Stomach (tissue), 9 donors: ENCODE results near the gene MS4A18. TPM values are rescaled to one million over a fixed set of nuclear protein-coding genes. Genes with fewer than 3 reads are reported as not detected.

Experiments used
- DNase-seq, 2 donors: peaks; one replicate each; pipeline versions ENCODE4 v3.0.0 to v3.0.0-alpha.2; 2013 to 2019
- H3K27ac ChIP-seq, 5 donors: fragments of 200-600 bp in 4 of 5; sonication (generic) in 4 of 5; one replicate each; pipeline ENCODE4 v1.5.1; 2013 to 2019; ENCODE audit warnings: mild to moderate bottlenecking in 1 of 5, moderate library complexity in 1 of 5
- H3K27me3 ChIP-seq, 3 donors: fragments of 200-600 bp; sonication (generic); one replicate each; pipeline ENCODE4 v1.5.1; 2017 to 2019; ENCODE audit warnings: mixed run types in 1 of 3
- H3K36me3 ChIP-seq, 4 donors: fragments of 200-600 bp; sonication (generic); 1 replicate in 3 of 4; 2 replicates in 1 of 4; pipeline ENCODE4 v1.5.1; 2016 to 2019
- H3K4me1 ChIP-seq, 4 donors: fragments of 200-600 bp; sonication (generic); one replicate each; pipeline ENCODE4 v1.5.1; 2016 to 2019
- H3K4me3 ChIP-seq, 4 donors: fragments of 200-600 bp; sonication (generic) in 3 of 4; one replicate each; pipeline ENCODE4 v1.5.1; 2016 to 2019; ENCODE audit warnings: mild to moderate bottlenecking in 1 of 4
- H3K9me3 ChIP-seq, 4 donors: fragments of 200-600 bp; sonication (generic); one replicate each; pipeline ENCODE4 v1.5.1; 2016 to 2019
- CTCF ChIP-seq, 7 experiments: fragments of 450-650 bp in 4 of 7; fragments of 200-600 bp in 3 of 7; sonication (generic) in 3 of 7; IDR thresholded peaks; one replicate each; pipeline ENCODE4 v1.5.1; 2016 to 2019; ENCODE audit warnings: antibody characterized with exemption in 7 of 7, control low read depth in 2 of 7, mild to moderate bottlenecking in 1 of 7
- EP300 ChIP-seq: sonication (generic); formaldehyde crosslinking; IDR thresholded peaks from one replicate; pipeline ENCODE4 v1.6.1; 2017; ENCODE audit warnings: antibody characterized with exemption
- POLR2A ChIP-seq, 4 donors: fragments of 450-650 bp; IDR thresholded peaks; one replicate each; pipeline ENCODE4 v1.6.1; 2016; ENCODE audit warnings: antibody characterized with exemption in 4 of 4, control low read depth in 2 of 4, mild to moderate bottlenecking in 1 of 4, moderate library complexity in 1 of 4
- POLR2AphosphoS5 ChIP-seq, 3 donors: sonication (generic); formaldehyde crosslinking; IDR thresholded peaks; one replicate each; pipeline ENCODE4 v1.6.1; 2016; ENCODE audit warnings: antibody characterized with exemption in 3 of 3
- WGBS, 5 donors: extraction: QIAGEN DNeasy Blood & Tissue Kit in 3 of 5; methylation state at CpG; one replicate each; pipeline versions ENCODE4 v1.1.5 to v1.1.7; 2013 to 2018; 5-methylcytosine and 5-hydroxymethylcytosine counted together
- intact Hi-C: fragments of 100-400 bp; cut with DNase I; formaldehyde crosslinking; loops from one replicate; pipeline ENCODE4 v1.15.1; 2023; ENCODE audit warnings: low total_unique reads
- polyA plus RNA-seq, 3 donors: library from polyadenylated mRNA; stranded (reverse); fragments of 200-250 nt; gene quantifications; one replicate each; pipeline ENCODE4 v1.2.3, GENCODE V29; 2013
- total RNA-seq, 5 donors: library from RNA; depleted of rRNA; stranded (reverse); fragments of >200 nt; gene quantifications; one replicate each; pipeline versions ENCODE4 v1.1.0 to v1.2.3, GENCODE V29; 2014 to 2016
- donor health status: healthy with polysubstance abuse.
- donor health status: Bipolar disorder and iron deficiency.
- donor health status: healthy.

Gene MS4A18
- total and polyA plus RNA-seq, 8 donors: 0.19 TPM; not detected in 7

- Histone ChIP-seq H3K27ac (no peak overlapping the region), H3K4me1 (no peaks in the 10 kb centered on the region), H3K4me3 (no peak overlapping the region), H3K36me3 (no peaks in the 10 kb centered on the region), H3K9me3 (peaks cover 0 to 16% (median 9%) of the 10 kb centered on the region in 4 donors), H3K27me3 (peaks cover 0 to 6% (median 0%) of the 10 kb centered on the region in 3 donors)
- no peak for TF ChIP-seq POLR2A (IDR thresholded peaks at IDR 0.05)
- WGBS, 5 donors: 80 to 84% (median 82%) methylated on average over 6 of the region's 6 CpGs
- DNase-seq: no peak
- intact Hi-C loops: no loop called here
Observed at GRCh38 chr11:60720460-60720859, 4.1 kb upstream of the MS4A18 start.

- no peak overlapping the region for H3K4me3 ChIP-seq
- no peak for DNase-seq
Observed at GRCh38 chr11:60725592-60725991, 1.1 kb downstream of the MS4A18 start.

DNA sequence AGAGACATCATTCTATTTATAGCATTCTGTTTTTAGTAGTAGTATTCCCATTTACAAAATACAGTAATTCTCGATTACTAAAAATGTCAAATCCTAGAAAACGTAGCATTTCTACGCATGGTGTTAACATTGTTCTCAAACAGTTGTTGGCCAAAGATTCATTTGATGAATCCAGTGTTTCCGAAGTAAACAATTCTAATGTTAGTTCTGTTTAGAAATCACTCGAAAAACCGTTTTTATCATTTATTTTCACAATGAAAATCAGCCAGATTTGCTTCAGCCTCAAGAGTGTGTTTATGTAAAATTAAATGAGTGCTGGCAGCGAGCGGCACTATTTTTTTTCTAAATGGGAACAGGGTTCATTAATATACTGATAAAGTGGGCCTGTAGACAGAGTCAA is 7.1 kb downstream of the MS4A18 start:
- Histone ChIP-seq H3K9me3 (no peaks in the 10 kb centered on the region), H3K36me3 (no peaks in the 10 kb centered on the region), H3K4me1 (peaks cover 0 to 6% (median 2%) of the 10 kb centered on the region in 4 donors), H3K27ac (no peak overlapping the region), H3K4me3 (no peak overlapping the region), H3K27me3 (no peaks in the 10 kb centered on the region)
- no peak for TF ChIP-seq POLR2AphosphoS5 (IDR thresholded peaks at IDR 0.05)
- no peak for TF ChIP-seq CTCF (IDR thresholded peaks at IDR 0.05)
- TF ChIP-seq POLR2A (IDR thresholded peaks at IDR 0.05): no peak
- no peak for TF ChIP-seq EP300
- no peak for DNase-seq
- intact Hi-C loops: no loop called here
- WGBS, 5 donors: 55 to 74% (median 64%) methylated on average over 8 of the region's 8 CpGs

More at GRCh38 chr11:60725592-60725991, 1.1 kb downstream of the MS4A18 start:
- Histone ChIP-seq H3K27me3 (no peaks in the 10 kb centered on the region), H3K36me3 (no peaks in the 10 kb centered on the region), H3K27ac (no peak overlapping the region), H3K4me1 (no peaks in the 10 kb centered on the region), H3K9me3 (no peaks in the 10 kb centered on the region)
- intact Hi-C loops: no loop called here
- WGBS, 5 donors: 75 to 97% (median 94%) methylated on average over 1 of the region's 1 CpG
- TF ChIP-seq EP300 (no peak), CTCF (IDR thresholded peaks at IDR 0.05) (no peak), POLR2AphosphoS5 (IDR thresholded peaks at IDR 0.05) (no peak), POLR2A (IDR thresholded peaks at IDR 0.05) (no peak)

- DNase-seq: peak in 1 of 2 donors; percentile 46
- TF ChIP-seq POLR2A (IDR thresholded peaks at IDR 0.05) (no peak), POLR2AphosphoS5 (IDR thresholded peaks at IDR 0.05) (no peak), EP300 (no peak), CTCF (IDR thresholded peaks at IDR 0.05) (no peak)
- Histone ChIP-seq H3K27me3 (no peaks in the 10 kb centered on the region), H3K36me3 (no peaks in the 10 kb centered on the region), H3K9me3 (no peaks in the 10 kb centered on the region), H3K4me3 (no peak overlapping the region), H3K27ac (no peak overlapping the region), H3K4me1 (peaks cover 0 to 6% (median 2%) of the 10 kb centered on the region in 4 donors)
- intact Hi-C loops: no loop called here
- WGBS, 5 donors: 63 to 74% (median 66%) methylated on average over 4 of the region's 4 CpGs
Observed at GRCh38 chr11:60734279-60734678, 9.8 kb downstream of the MS4A18 start.

DNA sequence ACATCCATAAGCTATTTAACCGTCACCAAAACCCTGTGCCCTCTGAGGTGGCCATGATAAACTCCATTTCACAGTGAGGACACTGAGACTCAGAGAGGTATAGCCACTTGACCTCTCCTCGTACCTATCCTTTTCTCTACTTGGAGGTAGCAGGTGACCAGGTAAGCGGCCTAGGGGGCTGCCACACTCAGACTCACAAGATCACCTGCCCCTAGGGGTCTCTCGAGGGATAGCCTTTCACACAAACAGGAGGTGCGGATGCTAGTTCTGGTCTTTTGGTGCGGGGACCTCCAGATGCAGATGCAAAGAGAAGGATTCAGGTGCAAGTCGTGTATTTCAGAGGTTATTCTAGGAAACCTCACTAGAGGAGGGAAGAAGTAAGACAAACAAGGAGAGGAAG is 14.6 kb downstream of the MS4A18 start:
- no peaks in the 10 kb centered on the region for H3K4me1 ChIP-seq
- peaks cover 0 to 7% (median 0%) of the 10 kb centered on the region in 4 donors for H3K9me3 ChIP-seq
- H3K4me3 ChIP-seq: no peak overlapping the region
- H3K36me3 ChIP-seq: no peaks in the 10 kb centered on the region
- no peak for TF ChIP-seq POLR2AphosphoS5 (IDR thresholded peaks at IDR 0.05)
- no peak overlapping the region for H3K27ac ChIP-seq
- intact Hi-C loops: no loop called here
- no peaks in the 10 kb centered on the region for H3K27me3 ChIP-seq
- 70 to 77% (median 73%) methylated on average over 7 of the region's 7 CpGs for WGBS, 5 donors
- DNase-seq: no peak
